Subcutaneous abdominal adipose tissue (tissue), 5 donors: ENCODE results near the gene MED20.

Experiments
- H3K27ac ChIP-seq: one replicate; pipeline ENCODE4 v1.7.0; 2013; ENCODE audit warnings: low read depth, mild to moderate bottlenecking, inconsistent platforms, low read length, moderate library complexity
- H3K27me3 ChIP-seq, 5 donors: one replicate each; pipeline ENCODE4 v1.7.0; 2013; ENCODE audit warnings: low read length in 5 of 5, inconsistent platforms in 1 of 5; ENCODE audit not compliant: control insufficient read depth in 5 of 5, insufficient read depth in 4 of 5
- H3K36me3 ChIP-seq, 5 donors: one replicate each; pipeline ENCODE4 v1.7.0; 2013; ENCODE audit warnings: low read length in 5 of 5; ENCODE audit not compliant: control insufficient read depth in 5 of 5, insufficient read depth in 5 of 5
- H3K4me1 ChIP-seq, 5 donors: one replicate each; pipeline ENCODE4 v1.7.0; 2013; ENCODE audit warnings: low read length in 5 of 5, mild to moderate bottlenecking in 3 of 5, moderate library complexity in 1 of 5; ENCODE audit not compliant: control insufficient read depth in 5 of 5, insufficient read depth in 5 of 5
- H3K4me3 ChIP-seq, 5 donors: one replicate each; pipeline ENCODE4 v1.7.0; 2013; ENCODE audit warnings: low read length in 5 of 5, low read depth in 1 of 5
- H3K9ac ChIP-seq, 5 donors: one replicate each; pipeline ENCODE4 v1.7.0; 2013; ENCODE audit warnings: low read length in 5 of 5, mild to moderate bottlenecking in 4 of 5, moderate library complexity in 3 of 5
- H3K9me3 ChIP-seq, 5 donors: one replicate each; pipeline ENCODE4 v1.7.0; 2013; ENCODE audit warnings: low read length in 5 of 5; ENCODE audit not compliant: control insufficient read depth in 5 of 5
- donor health status: healthy.
- donor health status: healthy.
- donor health status: healthy.
- donor health status: healthy.
- donor health status: healthy.

The MED20 gene

DNA sequence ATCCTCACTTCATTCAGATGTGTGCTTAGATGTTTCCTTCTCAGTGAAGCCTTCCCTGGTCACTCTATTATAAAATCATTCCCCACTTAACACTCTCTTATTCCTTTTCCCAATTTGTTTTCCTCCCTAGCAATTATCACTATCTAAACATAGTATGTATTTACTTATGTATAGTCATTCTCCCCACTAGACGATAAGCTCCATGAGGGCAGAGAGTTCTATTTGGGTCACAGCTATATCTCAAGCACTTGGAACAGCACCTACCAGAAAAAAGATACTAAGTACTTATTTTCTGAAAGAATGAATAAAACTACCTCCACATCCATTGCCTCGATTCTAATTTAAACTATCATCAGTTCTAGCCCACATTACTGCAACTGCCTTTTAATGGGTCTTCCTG lies 62.2 kb downstream of the MED20 start:
- H3K27me3 ChIP-seq: no peaks in the 10 kb centered on the region
- H3K27ac ChIP-seq: no peak overlapping the region
- no peaks in the 10 kb centered on the region for H3K4me1 ChIP-seq
- H3K9ac ChIP-seq: no peak overlapping the region
- no peak overlapping the region for H3K4me3 ChIP-seq
- no peaks in the 10 kb centered on the region for H3K9me3 ChIP-seq
- peaks cover 0 to 8% (median 3%) of the 10 kb centered on the region in 5 donors for H3K36me3 ChIP-seq
